ENCODE results near the gene SMPD2. TPM values are rescaled to one million over a fixed set of nuclear protein-coding genes. Genes with fewer than 3 reads are reported as not detected.

Gene SMPD2
- total and polyA plus RNA-seq, 3 experiments from 2014 or later, result 9.4 to 15.8 (median 15.1) TPM

DNA sequence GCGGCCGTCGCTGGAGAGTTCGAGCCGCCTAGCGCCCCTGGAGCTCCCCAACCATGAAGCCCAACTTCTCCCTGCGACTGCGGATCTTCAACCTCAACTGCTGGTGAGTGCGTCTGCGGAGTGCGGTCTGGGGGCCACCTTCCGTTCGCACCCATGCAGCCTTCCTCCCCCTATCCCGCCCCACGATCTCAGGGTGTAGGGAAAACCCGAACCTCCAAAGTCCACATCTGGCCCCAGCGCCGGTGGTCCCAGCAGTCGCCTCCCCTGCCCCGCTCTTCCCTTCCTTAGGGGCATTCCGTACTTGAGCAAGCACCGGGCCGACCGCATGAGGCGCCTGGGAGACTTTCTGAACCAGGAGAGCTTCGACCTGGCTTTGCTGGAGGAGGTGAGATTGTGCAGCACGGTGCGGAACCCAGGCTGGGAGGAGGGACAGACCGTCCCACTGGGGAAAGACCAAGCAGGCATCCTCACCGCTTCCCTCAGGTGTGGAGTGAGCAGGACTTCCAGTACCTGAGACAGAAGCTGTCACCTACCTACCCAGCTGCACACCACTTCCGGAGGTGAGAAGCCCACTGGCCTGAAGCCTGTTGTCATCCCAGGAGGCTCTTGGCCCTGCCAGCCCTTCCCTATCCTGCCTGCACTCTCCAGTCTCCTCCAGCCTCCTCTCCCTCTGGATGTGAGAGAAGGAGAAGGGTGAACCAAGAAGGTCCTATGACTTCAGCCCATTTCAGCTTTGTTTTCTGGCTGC lies 719 bp downstream of the SMPD2 start:
- Histone ChIP-seq H3K4me3 (ENCODE audit: low read length) (peak overlapping the region; percentile 69), H3K27ac (ENCODE audit: low read depth, low read length) (peak overlapping the region; percentile 90), H3K36me3 (ENCODE audit: insufficient read depth, low read length) (no peaks in the 10 kb centered on the region), H3K27me3 (ENCODE audit: insufficient read depth, low read length, poor library complexity, severe bottlenecking) (no peaks in the 10 kb centered on the region), H3K9me3 (ENCODE audit: low read length) (no peaks in the 10 kb centered on the region), H3K4me1 (ENCODE audit: insufficient read depth, low read length) (peaks cover 21% of the 10 kb centered on the region)
- Mint-ChIP-seq H3K9me3 (no peaks in the 10 kb centered on the region), H3K4me1 (peaks cover 22 to 33% (median 32%) of the 10 kb centered on the region in 3 donors), H3K27me3 (peaks cover 0 to 3% of the 10 kb centered on the region in 2 donors), H3K27ac (peak overlapping the region; percentile 94 to 99 (median 96)), H3K36me3 (peaks cover 0 to 47% (median 3%) of the 10 kb centered on the region in 3 donors), H3K4me3 (peak overlapping the region; percentile 90 to 95 (median 93))
- POLR2A ChIA-PET, result interaction anchor here (0.7 to 5.1 kb wide), 6 partner anchors 10 to 59 kb away, joined by 4 to 45 read pairs (median 12); partner anchors contain the start of genes CD164, MICAL1 and ZBTB24
- CTCF ChIA-PET, result interaction anchor here (0.9 to 5.9 kb wide), 15 partner anchors 10 to 599 kb away, joined by 3 to 49 read pairs (median 4); partner anchors contain the start of genes AK9, CD164, FIG4 and MICAL1
- peak; percentile 36 to 73 (median 63) for DNase-seq

DNA sequence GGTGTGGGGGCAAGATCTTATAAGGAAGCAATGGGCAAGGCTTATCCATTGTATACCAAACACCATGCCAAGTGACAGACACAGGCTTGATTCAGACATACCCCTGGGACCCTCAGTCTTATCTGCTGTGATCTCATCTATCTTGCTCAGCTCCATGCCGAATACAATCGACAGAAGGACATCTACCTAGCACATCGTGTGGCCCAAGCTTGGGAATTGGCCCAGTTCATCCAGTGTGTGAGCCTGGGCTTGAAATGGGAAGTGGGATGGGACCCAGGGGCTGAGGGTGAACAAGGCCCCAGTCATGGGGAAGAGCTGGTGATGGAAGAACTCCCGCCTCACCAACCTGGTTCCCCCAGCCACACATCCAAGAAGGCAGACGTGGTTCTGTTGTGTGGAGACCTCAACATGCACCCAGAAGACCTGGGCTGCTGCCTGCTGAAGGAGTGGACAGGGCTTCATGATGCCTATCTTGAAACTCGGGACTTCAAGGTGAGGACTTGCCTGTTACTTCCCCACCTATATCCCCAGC lies 1.9 kb downstream of the SMPD2 start:
- ChIA-PET POLR2A (interaction anchor here (2.1 to 5.1 kb wide), 3 partner anchors 12 to 60 kb away, joined by 9 to 45 read pairs (median 34); partner anchors contain the start of genes CD164, MICAL1 and ZBTB24), CTCF (interaction anchor here (1.1 to 5.9 kb wide), 8 partner anchors 9 to 597 kb away, joined by 3 to 49 read pairs (median 10); partner anchors contain the start of genes AK9, CD164, FIG4 and MICAL1)
- H3K36me3 Mint-ChIP-seq, result peaks cover 0 to 56% (median 5%) of the 10 kb centered on the region in 3 donors
- H3K4me3 Mint-ChIP-seq, result peak overlapping the region; percentile 44 to 95 (median 93)
- H3K27me3 ChIP-seq (ENCODE audit: insufficient read depth, low read length, poor library complexity, severe bottlenecking), result no peaks in the 10 kb centered on the region
- H3K27ac ChIP-seq (ENCODE audit: low read depth, low read length), result peak overlapping the region; percentile 90
- peaks cover 0 to 3% of the 10 kb centered on the region in 2 donors for H3K27me3 Mint-ChIP-seq
- no peaks in the 10 kb centered on the region for H3K36me3 ChIP-seq (ENCODE audit: insufficient read depth, low read length)
- no peaks in the 10 kb centered on the region for H3K9me3 ChIP-seq (ENCODE audit: low read length)
- H3K4me1 Mint-ChIP-seq, result peaks cover 26 to 38% (median 36%) of the 10 kb centered on the region in 3 donors
- H3K4me1 ChIP-seq (ENCODE audit: insufficient read depth, low read length), result peaks cover 21% of the 10 kb centered on the region
- DNase-seq, result no peak
- no peaks in the 10 kb centered on the region for H3K9me3 Mint-ChIP-seq
- no peak overlapping the region for H3K4me3 ChIP-seq (ENCODE audit: low read length)
- peak overlapping the region; percentile 94 to 99 (median 96) for H3K27ac Mint-ChIP-seq

DNA sequence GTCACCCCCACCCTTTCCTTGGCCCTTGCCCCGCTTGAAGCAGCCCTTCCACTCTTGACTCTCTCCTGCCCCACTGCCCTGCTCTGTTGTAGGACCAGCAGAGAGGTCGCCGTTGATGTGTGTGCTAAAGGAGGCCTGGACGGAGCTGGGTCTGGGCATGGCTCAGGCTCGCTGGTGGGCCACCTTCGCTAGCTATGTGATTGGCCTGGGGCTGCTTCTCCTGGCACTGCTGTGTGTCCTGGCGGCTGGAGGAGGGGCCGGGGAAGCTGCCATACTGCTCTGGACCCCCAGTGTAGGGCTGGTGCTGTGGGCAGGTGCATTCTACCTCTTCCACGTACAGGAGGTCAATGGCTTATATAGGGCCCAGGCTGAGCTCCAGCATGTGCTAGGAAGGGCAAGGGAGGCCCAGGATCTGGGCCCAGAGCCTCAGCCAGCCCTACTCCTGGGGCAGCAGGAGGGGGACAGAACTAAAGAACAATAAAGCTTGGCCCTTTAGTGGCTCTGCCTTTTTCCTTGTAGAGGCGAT lies 3.0 kb downstream of the SMPD2 start:
- no peaks in the 10 kb centered on the region for H3K36me3 ChIP-seq (ENCODE audit: insufficient read depth, low read length)
- H3K4me1 Mint-ChIP-seq, result peaks cover 32 to 43% (median 43%) of the 10 kb centered on the region in 3 donors
- H3K27me3 Mint-ChIP-seq, result peaks cover 0 to 3% of the 10 kb centered on the region in 2 donors

DNA sequence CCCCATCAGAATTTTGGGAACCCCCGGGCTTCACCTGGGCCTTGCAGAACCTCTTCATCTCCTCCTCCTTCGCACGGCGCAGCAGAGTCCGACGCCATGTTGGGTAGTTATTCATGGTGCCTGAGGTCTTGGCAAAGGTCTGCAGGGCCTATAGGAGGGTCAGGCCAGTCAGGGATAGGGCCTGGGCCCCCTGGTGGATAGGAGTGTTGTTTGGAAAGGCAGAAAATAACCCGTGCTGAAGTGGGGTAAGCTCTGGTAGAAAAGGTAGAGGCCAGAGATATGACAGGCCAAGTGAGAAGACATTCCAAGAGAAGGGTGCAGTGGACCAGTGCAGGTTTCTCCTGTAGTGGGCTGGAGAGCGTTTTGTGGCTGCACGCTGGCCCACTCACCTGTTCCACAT lies 4.9 kb downstream of the SMPD2 start:
- peaks cover 0 to 60% (median 5%) of the 10 kb centered on the region in 3 donors for H3K36me3 Mint-ChIP-seq
- H3K4me1 ChIP-seq (ENCODE audit: insufficient read depth, low read length), result peaks cover 28% of the 10 kb centered on the region

More for the DNA sequence above, 3.0 kb downstream of the SMPD2 start:
- no peak for DNase-seq
- CTCF ChIA-PET, result interaction anchor here (1.3 to 5.9 kb wide), 4 partner anchors 12 to 255 kb away, joined by 6 to 49 read pairs (median 23); partner anchors contain the start of genes CD164 and MICAL1
- Histone ChIP-seq H3K27ac (ENCODE audit: low read depth, low read length) (no peak overlapping the region), H3K4me3 (ENCODE audit: low read length) (no peak overlapping the region), H3K4me1 (ENCODE audit: insufficient read depth, low read length) (peaks cover 21% of the 10 kb centered on the region), H3K9me3 (ENCODE audit: low read length) (no peaks in the 10 kb centered on the region), H3K27me3 (ENCODE audit: insufficient read depth, low read length, poor library complexity, severe bottlenecking) (no peaks in the 10 kb centered on the region)
- Mint-ChIP-seq H3K4me3 (peak overlapping the region in 3 of 7 donors; percentile 28 to 92 (median 36)), H3K9me3 (no peaks in the 10 kb centered on the region), H3K27ac (peak overlapping the region in 7 of 8 donors; percentile 29 to 97 (median 85)), H3K36me3 (peaks cover 0 to 62% (median 5%) of the 10 kb centered on the region in 3 donors)
- POLR2A ChIA-PET, result interaction anchor here (1.3 to 5.1 kb wide), 3 partner anchors 11 to 61 kb away, joined by 3 to 45 read pairs (median 34); partner anchors contain the start of genes CD164 and MICAL1

DNA sequence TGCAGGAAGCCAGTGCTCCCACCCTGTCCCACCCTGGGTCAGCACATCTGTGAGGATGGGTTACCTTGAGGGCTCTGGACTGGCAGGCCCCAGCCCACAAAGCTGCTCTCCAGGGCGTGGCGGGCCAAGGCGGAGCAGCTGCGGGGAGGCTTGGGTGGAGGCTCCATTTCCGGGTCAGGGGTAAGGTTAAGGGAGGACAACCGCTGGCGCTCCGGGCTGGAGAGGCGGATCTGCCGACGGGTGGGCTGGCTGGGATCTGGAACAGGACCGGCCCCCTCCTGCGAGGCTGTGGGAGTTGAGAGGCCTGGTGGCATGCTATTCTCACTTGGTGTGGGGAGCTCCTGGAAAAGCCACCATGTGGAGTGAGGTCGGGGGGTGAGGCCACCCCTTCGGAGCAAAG lies 5.5 kb downstream of the SMPD2 start:
- Histone ChIP-seq H3K27me3 (ENCODE audit: insufficient read depth, low read length, poor library complexity, severe bottlenecking) (no peaks in the 10 kb centered on the region), H3K9me3 (ENCODE audit: low read length) (no peaks in the 10 kb centered on the region), H3K27ac (ENCODE audit: low read depth, low read length) (no peak overlapping the region), H3K36me3 (ENCODE audit: insufficient read depth, low read length) (no peaks in the 10 kb centered on the region), H3K4me1 (ENCODE audit: insufficient read depth, low read length) (peaks cover 32% of the 10 kb centered on the region), H3K4me3 (ENCODE audit: low read length) (no peak overlapping the region)
- ChIA-PET POLR2A (interaction anchor here (1.1 kb wide), 1 partner anchor 63 kb away, joined by 3 read pairs; no protein-coding TSS in a partner anchor), CTCF (interaction anchor here (0.9 to 1.3 kb wide), 3 partner anchors 18 to 35 kb away, joined by 3 read pairs; no protein-coding TSS in a partner anchor)
- Mint-ChIP-seq H3K4me3 (peak overlapping the region in 1 of 7 donors; percentile 10), H3K27ac (peak overlapping the region in 6 of 8 donors; percentile 35 to 95 (median 78)), H3K9me3 (no peaks in the 10 kb centered on the region), H3K36me3 (peaks cover 0 to 62% (median 5%) of the 10 kb centered on the region in 3 donors), H3K4me1 (peaks cover 45 to 62% (median 54%) of the 10 kb centered on the region in 3 donors), H3K27me3 (peaks cover 0 to 3% of the 10 kb centered on the region in 2 donors)
- DNase-seq, result no peak

More for the DNA sequence above, 4.9 kb downstream of the SMPD2 start:
- DNase-seq, result no peak
- H3K27ac Mint-ChIP-seq, result peak overlapping the region in 4 of 8 donors; percentile 42 to 95 (median 49)
- no peaks in the 10 kb centered on the region for H3K27me3 ChIP-seq (ENCODE audit: insufficient read depth, low read length, poor library complexity, severe bottlenecking)
- no peaks in the 10 kb centered on the region for H3K9me3 Mint-ChIP-seq
- H3K36me3 ChIP-seq (ENCODE audit: insufficient read depth, low read length), result no peaks in the 10 kb centered on the region
- H3K4me3 ChIP-seq (ENCODE audit: low read length), result no peak overlapping the region
- H3K27ac ChIP-seq (ENCODE audit: low read depth, low read length), result no peak overlapping the region
- peaks cover 0 to 3% of the 10 kb centered on the region in 2 donors for H3K27me3 Mint-ChIP-seq
- CTCF ChIA-PET, result interaction anchor here (0.9 to 1.2 kb wide), 2 partner anchors 31 to 35 kb away, joined by 3 read pairs; no protein-coding TSS in a partner anchor
- no peaks in the 10 kb centered on the region for H3K9me3 ChIP-seq (ENCODE audit: low read length)
- H3K4me1 Mint-ChIP-seq, result peaks cover 41 to 57% (median 50%) of the 10 kb centered on the region in 3 donors
- peak overlapping the region in 1 of 7 donors; percentile 55 for H3K4me3 Mint-ChIP-seq
- POLR2A ChIA-PET, result interaction anchor here (1.0 to 1.7 kb wide), 3 partner anchors 8 to 62 kb away, joined by 3 to 4 read pairs (median 3); no protein-coding TSS in a partner anchor

DNA sequence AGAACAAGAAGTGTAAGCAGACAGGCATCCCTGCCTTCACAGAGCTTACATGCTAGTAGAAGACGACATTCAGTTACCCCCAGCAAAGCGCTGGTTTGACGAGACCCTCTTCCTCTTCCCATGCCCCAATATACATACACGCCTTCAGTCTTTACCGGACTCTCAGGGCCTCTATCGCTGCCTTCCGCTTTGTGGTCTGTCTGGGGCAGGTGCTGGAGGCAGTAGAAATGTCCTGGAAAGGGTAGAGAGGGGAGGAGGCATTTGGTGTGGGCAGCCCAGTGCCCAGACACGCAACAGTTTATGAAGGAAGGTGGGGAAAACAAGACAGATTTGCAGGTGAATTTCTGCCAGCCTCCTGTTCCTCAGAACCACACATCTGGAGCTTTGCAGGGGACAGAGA lies 6.0 kb downstream of the SMPD2 start:
- CTCF ChIA-PET, result interaction anchor here (0.9 to 2.3 kb wide), 4 partner anchors 17 to 63 kb away, joined by 3 to 7 read pairs (median 3); partner anchors contain the start of gene ZBTB24
- H3K36me3 Mint-ChIP-seq, result peaks cover 0 to 61% (median 5%) of the 10 kb centered on the region in 3 donors
- H3K4me3 Mint-ChIP-seq, result peak overlapping the region in 1 of 7 donors; percentile 10
- peaks cover 0 to under 1% of the 10 kb centered on the region in 2 donors for H3K27me3 Mint-ChIP-seq
- no peaks in the 10 kb centered on the region for H3K9me3 Mint-ChIP-seq
- POLR2A ChIA-PET, result no interaction called here
- H3K27ac Mint-ChIP-seq, result peak overlapping the region in 7 of 8 donors; percentile 29 to 95 (median 77)
- H3K4me1 Mint-ChIP-seq, result peaks cover 41 to 58% (median 49%) of the 10 kb centered on the region in 3 donors
- H3K36me3 ChIP-seq (ENCODE audit: insufficient read depth, low read length), result no peaks in the 10 kb centered on the region
- peaks cover 28% of the 10 kb centered on the region for H3K4me1 ChIP-seq (ENCODE audit: insufficient read depth, low read length)
- H3K4me3 ChIP-seq (ENCODE audit: low read length), result no peak overlapping the region
- no peaks in the 10 kb centered on the region for H3K27me3 ChIP-seq (ENCODE audit: insufficient read depth, low read length, poor library complexity, severe bottlenecking)
- H3K9me3 ChIP-seq (ENCODE audit: low read length), result no peaks in the 10 kb centered on the region
- H3K27ac ChIP-seq (ENCODE audit: low read depth, low read length), result no peak overlapping the region
- no peak for DNase-seq

DNA sequence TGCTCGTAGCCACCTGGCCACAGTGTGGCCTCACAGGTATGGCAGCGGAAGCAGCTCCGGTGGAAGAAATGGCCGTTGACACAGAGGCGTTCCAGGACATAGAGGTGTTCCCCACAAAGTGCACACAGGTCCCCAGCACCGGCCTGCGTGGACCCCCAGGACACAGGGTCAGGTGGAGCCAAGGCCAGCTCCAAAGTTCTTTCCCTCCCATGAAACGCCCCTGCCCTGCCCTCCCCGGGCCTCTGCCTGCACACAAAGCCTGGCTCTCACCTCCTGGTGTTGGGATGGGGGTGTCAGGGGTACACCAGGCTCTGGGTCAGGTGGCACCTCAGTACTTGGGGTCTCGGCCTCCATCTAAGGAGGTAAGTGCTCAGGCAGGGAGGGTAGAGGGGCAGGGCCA lies 6.6 kb downstream of the SMPD2 start:
- peaks cover 22% of the 10 kb centered on the region for H3K4me1 ChIP-seq (ENCODE audit: insufficient read depth, low read length)

More for the DNA sequence above, 6.6 kb downstream of the SMPD2 start:
- CTCF ChIA-PET, result interaction anchor here (1.0 to 2.3 kb wide), 4 partner anchors 9 to 63 kb away, joined by 3 to 7 read pairs (median 4); partner anchors contain the start of gene ZBTB24
- H3K27ac Mint-ChIP-seq, result peak overlapping the region in 2 of 8 donors; percentile 23 to 91
- POLR2A ChIA-PET, result interaction anchor here (0.5 to 0.6 kb wide), 2 partner anchors 1252 to 1428 kb away, joined by 4 read pairs; no protein-coding TSS in a partner anchor
- Histone ChIP-seq H3K27ac (ENCODE audit: low read depth, low read length) (no peak overlapping the region), H3K27me3 (ENCODE audit: insufficient read depth, low read length, poor library complexity, severe bottlenecking) (no peaks in the 10 kb centered on the region), H3K9me3 (ENCODE audit: low read length) (no peaks in the 10 kb centered on the region), H3K36me3 (ENCODE audit: insufficient read depth, low read length) (no peaks in the 10 kb centered on the region), H3K4me3 (ENCODE audit: low read length) (no peak overlapping the region)
- H3K27me3 Mint-ChIP-seq, result peaks cover 0 to 1% of the 10 kb centered on the region in 2 donors
- H3K4me1 Mint-ChIP-seq, result peaks cover 36 to 58% (median 44%) of the 10 kb centered on the region in 3 donors
- H3K4me3 Mint-ChIP-seq, result no peak overlapping the region
- no peak for DNase-seq
- no peaks in the 10 kb centered on the region for H3K9me3 Mint-ChIP-seq
- peaks cover 0 to 63% (median 5%) of the 10 kb centered on the region in 3 donors for H3K36me3 Mint-ChIP-seq
